Parietal lobe (tissue), 1 donor: ENCODE results near the gene PCDHGA3. TPM values are rescaled to one million over a fixed set of nuclear protein-coding genes. Genes with fewer than 3 reads are reported as not detected.

Source experiments
- total RNA-seq: library from RNA; depleted of rRNA; stranded (reverse); fragments of >200 nt; gene quantifications from one replicate; pipeline ENCODE4 v1.2.3, GENCODE V29; 2014

The PCDHGA3 gene
- total RNA-seq, result 11.0 TPM

DNA sequence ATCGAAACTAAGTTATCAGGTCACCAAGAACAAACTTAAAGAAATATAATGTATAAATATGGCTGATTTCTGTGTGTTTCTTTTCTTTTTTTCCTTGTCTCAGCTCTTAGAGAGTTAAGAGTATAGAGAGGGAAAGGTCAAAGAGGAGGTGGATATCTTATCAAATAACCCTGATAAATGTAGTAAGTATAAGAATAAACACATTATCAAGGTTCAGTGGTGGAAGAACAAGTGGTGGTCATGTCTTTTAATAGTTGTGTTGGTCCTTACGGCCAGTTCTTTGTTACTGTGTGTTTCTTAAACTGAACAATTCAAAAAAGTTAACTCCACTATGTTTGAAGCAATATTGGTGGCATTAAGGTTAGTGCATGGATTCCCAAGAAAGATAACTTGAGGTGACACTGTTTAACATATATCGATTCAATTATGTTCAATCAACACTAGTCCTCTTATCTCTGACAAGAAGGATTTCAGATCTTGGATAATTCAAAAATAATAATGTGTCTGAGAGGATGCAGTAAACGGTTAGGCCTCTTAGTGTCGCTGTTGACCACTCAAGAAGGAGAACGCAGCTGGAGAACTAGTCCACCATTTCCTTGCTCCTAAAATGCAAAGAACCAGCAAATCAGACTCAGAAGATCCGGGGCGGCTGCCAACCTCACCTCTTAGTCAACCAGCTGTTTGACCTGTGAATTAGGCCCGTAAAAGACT lies at the start of gene PCDHGA3:
Gene PCDHGA3 (plus strand): TSS at position 588 of the 711 bp plus-strand sequence. CDS start 205 bp downstream, outside the sequence.

DNA sequence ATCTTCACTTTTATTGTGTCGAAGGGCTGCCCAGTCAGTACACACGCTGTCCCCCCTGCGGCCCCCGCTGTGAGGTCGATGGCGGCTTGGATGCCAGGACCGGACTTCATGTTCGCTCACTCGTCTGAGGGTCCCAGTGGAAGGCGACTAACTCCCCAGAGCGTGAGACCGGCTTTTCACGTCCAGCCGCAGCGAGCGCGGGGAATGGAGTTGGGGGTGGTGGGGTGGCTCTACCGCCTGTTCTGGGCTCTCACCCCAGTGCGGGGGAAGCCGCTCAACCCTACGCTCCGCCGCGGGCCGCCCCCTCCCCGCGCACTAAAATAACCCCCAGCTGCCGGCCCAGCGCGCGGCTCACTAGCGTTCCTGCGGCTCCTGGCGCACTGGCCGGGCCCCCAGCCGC lies 39.9 kb upstream of the PCDHGA3 start, which contains the start of gene SLC25A2:
Gene SLC25A2 (minus strand): TSS at position 294 of the 400 bp plus-strand sequence. CDS start 184 bp downstream, at position 110.

GRCh38 chr5:141320225-141321169 lies 23.1 kb upstream of the PCDHGA3 start, which contains the start of gene TAF7:
TSS of gene TAF7 (minus strand) at chr5:141320784. CDS start at chr5:141320044, 740 bp downstream.

DNA sequence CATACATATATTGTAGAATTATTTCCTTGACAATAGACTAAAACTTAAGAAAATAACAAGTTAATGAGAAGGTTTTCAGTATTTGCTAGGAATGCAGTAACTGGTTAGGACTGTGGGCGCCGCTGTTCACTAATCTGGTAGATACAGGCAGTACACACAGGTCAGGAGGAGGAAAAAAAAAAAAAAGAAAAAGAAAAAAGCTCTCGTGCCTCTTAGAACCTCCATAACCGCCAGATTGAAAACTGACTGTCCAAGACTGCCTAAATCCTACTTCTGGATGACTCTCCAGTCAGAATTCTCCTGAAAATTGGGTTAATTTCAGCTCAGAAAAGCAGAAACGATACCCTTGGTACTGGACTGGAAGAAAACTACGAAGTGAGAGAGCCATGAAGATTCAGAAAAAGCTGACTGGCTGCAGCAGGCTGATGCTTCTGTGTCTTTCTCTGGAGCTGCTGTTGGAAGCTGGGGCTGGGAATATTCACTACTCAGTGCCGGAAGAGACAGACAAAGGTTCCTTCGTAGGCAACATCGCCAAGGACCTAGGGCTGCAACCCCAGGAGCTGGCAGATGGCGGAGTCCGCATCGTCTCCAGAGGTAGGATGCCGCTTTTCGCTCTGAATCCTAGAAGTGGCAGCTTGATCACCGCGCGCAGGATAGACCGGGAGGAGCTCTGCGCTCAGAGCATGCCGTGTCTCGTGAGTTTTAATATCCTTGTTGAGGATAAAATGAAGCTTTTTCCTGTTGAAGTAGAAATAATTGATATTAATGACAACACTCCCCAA lies 13.1 kb upstream of the PCDHGA3 start, which contains the start of gene PCDHGA1:
Gene PCDHGA1 (plus strand): TSS at position 216 of the 782 bp plus-strand sequence.

GRCh38 chr5:141338538-141339306 lies 4.9 kb upstream of the PCDHGA3 start, which contains the start of gene PCDHGA2:
TSS of gene PCDHGA2 (plus strand) at chr5:141338760.

GRCh38 chr5:141349917-141350619 lies 6.4 kb downstream of the PCDHGA3 start, which contains the start of gene PCDHGB1:
TSS of gene PCDHGB1 (plus strand) at chr5:141350099. CDS start at chr5:141350261, 162 bp downstream.

GRCh38 chr5:141354900-141355469 lies 11.4 kb downstream of the PCDHGA3 start, which contains the start of gene PCDHGA4:
TSS of gene PCDHGA4 (plus strand) at chr5:141355021. CDS start at chr5:141355108, 87 bp downstream.

GRCh38 chr5:141359790-141360426 lies 16.3 kb downstream of the PCDHGA3 start, which contains the start of gene PCDHGB2:
TSS of gene PCDHGB2 (plus strand) at chr5:141359994. CDS start at chr5:141360136, 142 bp downstream.

GRCh38 chr5:141363952-141364660 lies 20.5 kb downstream of the PCDHGA3 start, which contains the start of gene PCDHGA5:
TSS of gene PCDHGA5 (plus strand) at chr5:141364162. CDS start at chr5:141364331, 169 bp downstream.

GRCh38 chr5:141369994-141370848 lies 26.6 kb downstream of the PCDHGA3 start, which contains the start of gene PCDHGB3:
TSS of gene PCDHGB3 (plus strand) at chr5:141370242. CDS start at chr5:141370395, 153 bp downstream.

DNA sequence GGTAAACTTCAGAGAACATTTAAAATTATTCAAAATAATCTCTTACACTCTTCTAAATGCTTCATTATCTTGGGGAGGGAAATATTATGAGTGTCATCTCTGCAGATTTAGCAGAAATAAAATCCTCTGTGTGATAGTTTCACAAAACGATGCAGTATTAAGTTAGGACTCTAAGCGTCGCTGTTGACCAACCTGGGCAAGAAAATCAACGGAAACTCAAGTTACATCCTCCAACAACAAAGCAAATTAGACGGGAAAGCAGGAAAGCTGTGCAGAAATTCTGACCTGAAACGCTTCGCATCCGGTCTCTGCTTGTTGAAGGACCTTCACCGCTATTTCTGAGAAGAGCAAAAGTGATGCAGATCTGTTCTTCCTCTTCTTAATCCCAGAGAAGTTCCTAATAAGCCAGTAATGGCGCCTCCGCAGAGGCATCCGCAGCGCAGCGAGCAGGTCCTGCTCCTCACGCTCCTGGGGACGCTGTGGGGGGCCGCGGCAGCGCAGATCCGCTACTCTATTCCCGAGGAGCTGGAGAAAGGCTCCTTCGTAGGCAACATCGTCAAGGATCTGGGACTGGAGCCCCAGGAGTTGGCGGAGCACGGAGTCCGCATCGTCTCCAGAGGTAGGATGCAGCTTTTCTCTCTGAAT lies 30.2 kb downstream of the PCDHGA3 start, which contains the start of gene PCDHGA6:
Gene PCDHGA6 (plus strand): TSS at position 219 of the 645 bp plus-strand sequence. CDS start 193 bp downstream, at position 412.

DNA sequence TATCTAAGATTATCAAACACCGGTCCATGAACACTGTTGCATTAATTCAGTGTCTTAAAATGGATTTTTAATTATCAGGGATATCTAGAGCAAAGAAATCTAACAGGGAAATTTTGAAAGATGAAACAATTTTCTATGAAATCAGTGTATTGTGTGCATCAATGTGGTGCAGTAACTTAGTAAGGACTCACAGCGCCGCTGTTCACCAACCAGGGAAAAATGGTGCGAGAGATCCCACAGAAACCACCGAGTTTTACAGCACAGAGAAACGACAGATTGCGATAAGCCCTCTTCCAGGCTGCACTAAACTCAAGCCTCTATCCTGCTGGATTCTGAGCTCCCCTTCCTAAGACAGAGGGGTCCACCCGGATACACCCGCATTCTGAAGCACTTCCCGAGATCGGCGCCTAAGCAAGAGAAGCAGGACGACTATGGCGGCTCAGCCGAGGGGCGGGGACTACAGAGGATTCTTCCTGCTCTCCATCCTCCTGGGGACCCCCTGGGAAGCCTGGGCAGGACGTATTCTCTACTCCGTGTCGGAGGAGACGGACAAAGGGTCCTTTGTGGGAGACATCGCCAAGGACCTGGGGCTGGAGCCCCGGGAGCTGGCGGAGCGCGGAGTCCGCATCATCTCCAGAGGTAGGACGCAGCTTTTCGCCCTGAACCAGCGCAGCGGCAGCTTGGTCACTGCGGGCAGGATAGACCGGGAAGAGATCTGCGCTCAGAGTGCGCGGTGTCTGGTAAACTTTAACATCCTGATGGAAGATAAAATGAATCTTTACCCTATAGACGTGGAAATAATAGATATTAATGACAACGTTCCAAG lies 39.1 kb downstream of the PCDHGA3 start, which contains the start of gene PCDHGA7:
Gene PCDHGA7 (plus strand): TSS at position 274 of the 826 bp plus-strand sequence. CDS start 158 bp downstream, at position 432.

DNA sequence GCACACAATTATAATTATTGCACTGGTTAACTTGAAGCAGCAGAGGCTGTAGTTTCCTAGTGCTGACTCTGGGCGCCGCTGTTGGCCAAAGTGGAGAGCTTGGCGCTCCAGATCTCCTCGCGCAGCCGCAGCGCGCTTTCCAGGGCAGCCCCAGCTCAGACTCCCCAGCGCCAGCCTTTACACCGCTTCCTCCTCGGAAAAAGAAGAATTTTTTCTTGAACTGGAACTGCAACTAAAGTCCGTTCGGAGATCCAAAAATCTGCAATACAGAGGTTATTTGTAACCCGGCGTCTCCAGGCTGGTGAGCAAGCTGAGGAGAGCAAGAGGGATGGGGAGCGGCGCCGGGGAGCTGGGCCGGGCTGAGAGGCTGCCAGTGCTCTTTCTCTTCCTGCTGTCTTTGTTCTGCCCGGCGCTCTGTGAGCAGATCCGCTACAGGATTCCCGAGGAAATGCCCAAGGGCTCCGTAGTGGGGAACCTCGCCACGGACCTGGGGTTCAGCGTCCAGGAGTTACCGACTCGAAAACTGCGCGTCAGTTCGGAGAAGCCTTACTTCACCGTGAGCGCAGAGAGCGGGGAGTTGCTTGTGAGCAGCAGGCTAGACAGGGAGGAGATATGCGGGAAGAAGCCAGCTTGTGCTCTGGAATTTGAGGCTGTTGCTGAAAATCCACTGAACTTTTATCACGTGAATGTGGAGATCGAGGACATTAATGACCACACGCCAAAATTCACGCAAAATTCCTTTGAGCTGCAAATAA lies 44.1 kb downstream of the PCDHGA3 start, which contains the start of gene PCDHGB4:
Gene PCDHGB4 (plus strand): TSS at position 142 of the 755 bp plus-strand sequence. CDS start 187 bp downstream, at position 329.

DNA sequence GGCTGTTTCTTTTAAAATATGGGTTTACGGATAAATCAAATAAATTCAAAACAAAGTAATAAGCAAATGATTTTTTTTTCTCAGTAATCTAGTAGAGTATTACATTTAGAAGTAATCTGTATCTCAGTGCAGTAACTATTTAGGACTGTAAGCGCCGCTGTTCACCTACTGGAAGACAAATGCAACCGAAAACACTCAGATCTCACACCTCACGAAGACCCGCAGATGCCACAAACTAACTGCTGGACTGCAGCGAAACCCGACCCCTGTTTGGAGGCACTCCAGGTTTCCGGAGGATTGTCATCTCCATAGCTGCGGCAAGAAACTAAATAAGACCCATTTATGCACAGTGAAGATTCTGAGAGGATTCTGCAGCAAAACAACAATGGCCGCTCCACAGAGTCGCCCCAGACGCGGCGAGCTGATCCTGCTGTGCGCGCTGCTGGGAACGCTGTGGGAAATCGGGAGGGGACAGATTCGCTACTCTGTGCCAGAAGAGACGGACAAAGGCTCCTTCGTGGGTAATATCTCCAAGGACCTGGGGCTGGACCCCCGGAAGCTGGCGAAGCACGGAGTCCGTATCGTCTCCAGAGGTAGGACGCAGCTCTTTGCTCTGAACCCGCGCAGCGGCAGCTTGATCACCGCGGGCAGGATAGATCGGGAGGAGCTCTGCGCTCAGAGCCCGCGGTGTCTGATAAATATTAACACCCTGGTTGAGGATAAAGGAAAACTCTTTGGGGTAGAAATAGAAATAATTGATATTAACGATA lies 49.0 kb downstream of the PCDHGA3 start, which contains the start of gene PCDHGA8:
Gene PCDHGA8 (plus strand): TSS at position 205 of the 770 bp plus-strand sequence. CDS start 181 bp downstream, at position 386.

